GM18517 (cell line): ENCODE data around the gene CSAG2.
"Not testable (repeated sequence)": the region's sequence is repeated elsewhere in the genome, so short reads cannot be mapped to it uniquely, and the experiment has no call there.

Source experiments
- ATAC-seq: cut with Tn5 transposase; IDR thresholded peaks from one replicate; pipeline ENCODE4 v1.9.1; 2021; ENCODE audit warnings: mild to moderate bottlenecking, moderate library complexity; ENCODE audit not compliant: unreplicated experiment

Gene CSAG2, protein sequence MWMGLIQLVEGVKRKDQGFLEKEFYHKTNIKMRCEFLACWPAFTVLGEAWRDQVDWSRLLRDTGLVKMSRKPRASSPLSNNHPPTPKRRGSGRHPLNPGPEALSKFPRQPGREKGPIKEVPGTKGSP

DNA sequence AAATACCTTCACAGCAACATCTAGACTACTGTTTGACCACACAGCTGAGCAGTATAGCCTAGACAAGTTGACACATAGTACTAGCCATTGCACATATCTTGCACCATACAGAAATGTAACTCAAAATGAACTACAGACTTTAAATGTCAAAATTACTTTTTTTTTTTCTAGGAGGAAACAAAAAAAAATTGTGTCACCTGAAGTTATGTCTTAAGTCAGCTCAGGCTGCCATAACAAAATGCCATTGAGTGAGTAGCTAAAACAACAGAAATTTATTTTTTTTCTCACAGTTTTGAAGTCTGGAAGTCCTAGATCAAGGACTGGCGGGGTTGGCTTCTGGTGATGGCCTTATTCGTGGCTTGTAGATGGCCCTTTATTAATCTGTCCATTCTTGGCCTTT is at the start of gene CSAG2:
Gene CSAG2 (minus strand): TSS at position 101 of the 400 bp plus-strand sequence. CDS start 161 bp downstream, outside the sequence.
- not testable (repeated sequence) for ATAC-seq

DNA sequence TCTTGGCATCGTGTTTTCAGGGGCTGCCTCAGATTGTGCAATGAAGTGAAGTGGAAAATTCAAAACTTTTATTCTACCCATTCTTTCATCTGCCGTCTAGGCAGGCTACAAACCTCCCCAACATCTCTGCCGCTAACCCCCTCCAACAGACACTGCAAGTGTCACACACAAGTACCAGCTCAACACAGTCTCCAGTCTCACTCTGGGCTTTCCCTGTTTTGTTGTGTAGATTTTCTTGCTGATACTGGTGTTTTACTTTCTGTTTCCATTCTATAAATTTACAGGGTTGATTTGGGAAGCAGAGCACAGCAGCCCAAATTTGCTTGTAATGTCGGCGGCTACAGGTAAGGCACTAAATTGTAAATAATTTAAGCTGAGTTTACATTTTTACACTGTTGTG is 45.8 kb upstream of the CSAG2 start:
- ATAC-seq, result not testable (repeated sequence)

DNA sequence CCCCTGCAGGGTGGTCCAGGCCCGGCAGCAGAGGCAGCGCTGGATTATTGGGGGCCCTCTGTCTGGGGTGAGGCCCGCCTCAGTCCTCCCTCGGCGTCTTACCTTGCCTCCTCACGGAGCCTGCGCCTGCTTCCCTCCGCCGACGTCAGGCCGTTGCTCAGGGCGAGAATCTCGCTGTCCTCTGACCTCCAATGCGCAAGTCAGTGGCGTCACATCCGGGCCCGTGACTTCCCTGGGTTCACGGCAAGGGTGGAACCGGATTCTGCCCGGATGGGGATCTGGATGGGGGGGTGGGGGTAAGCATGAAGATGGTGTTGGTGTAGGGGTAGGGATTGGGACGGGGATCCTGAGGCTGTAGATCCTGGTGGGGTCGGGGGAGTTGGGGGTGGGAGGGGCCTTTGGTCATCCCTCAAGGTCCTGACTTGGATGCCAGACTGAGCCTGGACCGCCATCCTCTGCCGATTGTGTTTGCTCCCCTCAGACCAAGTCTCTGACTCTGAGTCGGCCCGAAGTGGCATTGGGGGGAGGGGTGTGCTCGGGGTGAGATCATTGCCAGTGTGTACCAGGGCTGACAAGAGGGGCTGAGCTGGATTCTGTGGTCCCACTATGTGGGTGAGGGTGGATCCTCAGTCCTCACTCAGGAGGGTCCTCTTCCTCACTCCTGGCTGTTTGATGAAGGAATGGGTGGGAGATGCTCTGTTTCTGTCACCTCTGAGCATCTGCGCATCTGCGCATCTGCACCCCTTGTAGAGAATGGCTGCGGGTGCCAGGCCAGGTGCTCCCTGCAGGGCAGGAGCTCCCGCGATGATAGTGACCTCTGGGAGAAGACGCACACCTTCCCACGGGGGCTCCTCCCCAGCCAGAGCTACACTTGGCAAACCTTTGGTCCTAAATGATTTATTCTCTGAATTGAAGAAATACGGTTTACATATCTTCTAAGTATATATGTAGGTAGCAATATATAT is 44.9 kb upstream of the CSAG2 start, which contains the start of gene MAGEA2:
Gene MAGEA2 (minus strand): TSS at position 157 of the 965 bp plus-strand sequence. CDS start 2,479 bp downstream, outside the sequence.
- ATAC-seq, result not testable (repeated sequence)

DNA sequence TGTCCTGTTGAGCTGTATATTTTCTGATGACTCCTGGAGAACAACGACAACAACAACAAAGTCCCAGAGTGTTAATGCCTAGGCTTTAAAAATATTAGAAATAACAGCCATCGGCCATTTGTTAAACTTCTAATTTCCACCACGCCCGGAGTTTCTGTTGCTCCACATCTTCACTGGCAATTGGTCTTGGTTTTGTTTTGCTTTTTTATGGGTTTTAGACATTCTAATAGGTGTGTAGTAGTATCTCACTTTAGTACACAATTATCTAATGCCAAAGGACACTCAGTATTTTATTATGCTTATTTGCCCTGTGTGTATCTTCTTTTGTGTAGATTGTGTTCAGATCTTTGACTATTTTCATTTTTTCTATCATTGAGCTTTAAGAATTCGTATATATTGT is 29.5 kb upstream of the CSAG2 start:
- ATAC-seq, result no peak

DNA sequence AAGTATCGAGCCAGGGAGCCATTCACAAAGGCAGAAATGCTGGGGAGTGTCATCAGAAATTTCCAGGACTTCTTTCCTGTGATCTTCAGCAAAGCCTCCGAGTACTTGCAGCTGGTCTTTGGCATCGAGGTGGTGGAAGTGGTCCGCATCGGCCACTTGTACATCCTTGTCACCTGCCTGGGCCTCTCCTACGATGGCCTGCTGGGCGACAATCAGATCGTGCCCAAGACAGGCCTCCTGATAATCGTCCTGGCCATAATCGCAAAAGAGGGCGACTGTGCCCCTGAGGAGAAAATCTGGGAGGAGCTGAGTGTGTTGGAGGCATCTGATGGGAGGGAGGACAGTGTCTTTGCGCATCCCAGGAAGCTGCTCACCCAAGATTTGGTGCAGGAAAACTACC is 27.5 kb upstream of the CSAG2 start:
- not testable (repeated sequence) for ATAC-seq

DNA sequence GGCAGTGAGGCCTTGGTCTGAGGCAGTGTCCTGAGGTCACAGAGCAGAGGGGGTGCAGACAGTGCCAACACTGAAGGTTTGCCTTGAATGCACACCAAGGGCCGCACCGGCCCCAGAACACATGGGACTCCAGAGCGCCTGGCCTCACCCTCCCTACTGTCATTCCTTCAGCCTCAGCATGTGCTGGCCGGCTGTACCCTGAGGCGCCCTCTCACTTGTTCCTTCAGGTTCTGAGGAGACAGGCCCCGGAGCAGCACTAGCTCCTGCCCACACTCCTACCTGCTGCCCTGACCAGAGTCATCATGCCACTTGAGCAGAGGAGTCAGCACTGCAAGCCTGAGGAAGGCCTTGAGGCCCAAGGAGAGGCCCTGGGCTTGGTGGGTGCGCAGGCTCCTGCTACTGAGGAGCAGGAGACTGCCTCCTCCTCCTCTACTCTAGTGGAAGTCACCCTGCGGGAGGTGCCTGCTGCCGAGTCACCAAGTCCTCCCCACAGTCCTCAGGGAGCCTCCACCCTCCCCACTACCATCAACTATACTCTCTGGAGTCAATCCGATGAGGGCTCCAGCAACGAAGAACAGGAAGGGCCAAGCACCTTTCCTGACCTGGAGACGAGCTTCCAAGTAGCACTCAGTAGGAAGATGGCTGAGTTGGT is 26.9 kb upstream of the CSAG2 start:
- ATAC-seq, result no peak

DNA sequence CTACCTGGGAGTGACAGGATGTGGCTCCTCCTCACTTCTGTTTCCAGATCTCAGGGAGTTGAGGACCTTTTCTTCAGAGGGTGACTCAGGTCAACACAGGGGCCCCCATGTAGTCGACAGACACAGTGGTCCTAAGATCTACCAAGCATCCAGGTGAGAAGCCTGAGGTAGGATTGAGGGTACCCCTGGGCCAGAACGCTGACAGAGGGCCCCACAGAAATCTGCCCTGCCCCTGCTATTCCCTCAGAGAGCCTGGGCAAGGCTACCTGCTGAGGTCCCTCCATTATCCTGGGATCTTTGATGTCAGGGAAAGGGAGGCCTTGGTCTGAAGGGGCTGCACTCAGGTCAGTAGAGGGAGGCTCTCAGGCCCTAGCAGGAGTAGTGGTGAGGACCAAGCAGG is 26.0 kb upstream of the CSAG2 start:
- ATAC-seq, result no peak

DNA sequence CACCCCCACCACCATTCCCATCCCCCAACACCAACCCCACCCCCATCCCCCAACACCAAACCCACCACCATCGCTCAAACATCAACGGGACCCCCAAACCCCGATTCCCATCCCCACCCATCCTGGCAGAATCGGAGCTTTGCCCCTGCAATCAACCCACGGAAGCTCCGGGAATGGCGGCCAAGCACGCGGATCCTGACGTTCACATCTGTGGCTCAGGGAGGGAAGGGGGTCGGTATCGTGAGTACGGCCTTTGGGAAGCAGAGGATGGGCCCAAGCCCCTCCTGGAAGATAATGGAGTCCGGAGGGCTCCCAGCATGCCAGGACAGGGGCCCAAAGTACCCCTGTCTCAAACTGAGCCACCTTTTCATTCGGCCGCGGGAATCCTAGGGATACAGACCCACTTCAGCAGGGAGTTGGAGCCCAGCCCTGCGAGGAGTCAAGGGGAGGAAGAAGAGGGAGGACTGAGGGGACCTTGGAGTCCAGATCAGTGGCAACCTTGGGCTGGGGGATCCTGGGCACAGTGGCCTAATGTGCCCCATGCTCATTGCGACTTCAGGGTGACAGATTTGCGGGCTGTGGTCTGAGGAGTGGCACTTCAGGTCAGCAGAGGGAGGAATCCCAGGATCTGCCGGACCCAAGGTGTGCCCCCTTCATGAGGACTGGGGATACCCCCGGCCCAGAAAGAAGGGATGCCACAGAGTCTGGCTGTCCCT is 25.2 kb upstream of the CSAG2 start:
- not testable (repeated sequence) for ATAC-seq

DNA sequence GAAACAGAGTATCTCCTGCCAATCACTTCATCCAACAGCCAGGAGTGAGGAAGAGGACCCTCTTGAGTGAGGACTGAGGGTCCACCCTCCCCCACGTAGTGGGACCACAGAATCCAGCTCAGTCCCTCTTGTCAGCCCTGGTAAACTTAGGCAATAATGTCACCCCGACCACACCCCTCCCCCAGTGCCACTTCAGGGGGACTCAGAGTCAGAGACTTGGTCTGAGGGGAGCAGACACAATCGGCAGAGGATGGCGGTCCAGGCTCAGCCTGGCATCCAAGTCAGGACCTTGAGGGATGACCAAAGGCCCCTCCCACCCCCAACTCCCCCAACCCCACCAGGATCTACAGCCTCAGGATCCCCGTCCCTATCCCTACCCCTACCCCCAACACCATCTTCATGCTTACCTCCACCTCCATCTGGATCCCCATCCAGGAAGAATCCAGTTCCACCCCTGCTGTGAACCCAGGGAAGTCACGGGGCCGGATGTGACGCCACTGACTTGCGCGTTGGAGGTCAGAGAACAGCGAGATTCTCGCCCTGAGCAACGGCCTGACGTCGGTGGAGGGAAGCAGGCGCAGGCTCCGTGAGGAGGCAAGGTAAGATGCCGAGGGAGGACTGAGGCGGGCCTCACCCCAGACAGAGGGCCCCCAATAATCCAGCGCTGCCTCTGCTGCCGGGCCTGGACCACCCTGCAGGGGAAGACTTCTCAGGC is 24.3 kb upstream of the CSAG2 start, which contains the start of the genes CSAG1 and MAGEA12:
Gene CSAG1 (minus strand): TSS at position 461 of the 715 bp plus-strand sequence. CDS start 1,261 bp downstream, outside the sequence.
Gene MAGEA12 (plus strand): TSS at position 497 of the 715 bp plus-strand sequence. CDS start 2,405 bp downstream, outside the sequence.
- no peak for ATAC-seq

DNA sequence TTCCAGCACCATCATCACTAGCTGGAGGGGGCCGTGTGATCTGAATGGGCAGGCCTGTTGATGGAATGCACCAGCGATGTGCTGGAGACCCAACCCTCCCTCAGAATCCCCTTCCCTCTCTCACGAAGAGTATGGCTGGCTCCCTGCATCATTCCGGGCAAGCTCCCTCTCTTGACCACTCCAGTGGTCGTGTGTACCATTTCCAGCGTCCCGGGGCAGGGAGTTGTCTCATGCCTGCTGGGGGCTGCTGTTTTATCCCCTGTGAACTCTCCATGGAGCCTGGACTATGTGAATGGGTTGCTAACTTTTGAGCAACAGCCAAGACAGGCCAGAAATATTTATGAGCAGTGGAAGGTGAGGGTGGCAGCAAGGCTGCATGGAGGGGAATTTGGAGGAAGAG is 16.3 kb upstream of the CSAG2 start:
- no peak for ATAC-seq

DNA sequence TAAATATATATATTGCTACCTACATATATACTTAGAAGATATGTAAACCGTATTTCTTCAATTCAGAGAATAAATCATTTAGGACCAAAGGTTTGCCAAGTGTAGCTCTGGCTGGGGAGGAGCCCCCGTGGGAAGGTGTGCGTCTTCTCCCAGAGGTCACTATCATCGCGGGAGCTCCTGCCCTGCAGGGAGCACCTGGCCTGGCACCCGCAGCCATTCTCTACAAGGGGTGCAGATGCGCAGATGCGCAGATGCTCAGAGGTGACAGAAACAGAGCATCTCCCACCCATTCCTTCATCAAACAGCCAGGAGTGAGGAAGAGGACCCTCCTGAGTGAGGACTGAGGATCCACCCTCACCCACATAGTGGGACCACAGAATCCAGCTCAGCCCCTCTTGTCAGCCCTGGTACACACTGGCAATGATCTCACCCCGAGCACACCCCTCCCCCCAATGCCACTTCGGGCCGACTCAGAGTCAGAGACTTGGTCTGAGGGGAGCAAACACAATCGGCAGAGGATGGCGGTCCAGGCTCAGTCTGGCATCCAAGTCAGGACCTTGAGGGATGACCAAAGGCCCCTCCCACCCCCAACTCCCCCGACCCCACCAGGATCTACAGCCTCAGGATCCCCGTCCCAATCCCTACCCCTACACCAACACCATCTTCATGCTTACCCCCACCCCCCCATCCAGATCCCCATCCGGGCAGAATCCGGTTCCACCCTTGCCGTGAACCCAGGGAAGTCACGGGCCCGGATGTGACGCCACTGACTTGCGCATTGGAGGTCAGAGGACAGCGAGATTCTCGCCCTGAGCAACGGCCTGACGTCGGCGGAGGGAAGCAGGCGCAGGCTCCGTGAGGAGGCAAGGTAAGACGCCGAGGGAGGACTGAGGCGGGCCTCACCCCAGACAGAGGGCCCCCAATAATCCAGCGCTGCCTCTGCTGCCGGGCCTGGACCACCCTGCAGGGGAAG is 5.0 kb upstream of the CSAG2 start, which contains the start of gene MAGEA2B:
Gene MAGEA2B (plus strand): TSS at position 814 of the 973 bp plus-strand sequence. CDS start 2,479 bp downstream, outside the sequence.
- ATAC-seq, result not testable (repeated sequence)

DNA sequence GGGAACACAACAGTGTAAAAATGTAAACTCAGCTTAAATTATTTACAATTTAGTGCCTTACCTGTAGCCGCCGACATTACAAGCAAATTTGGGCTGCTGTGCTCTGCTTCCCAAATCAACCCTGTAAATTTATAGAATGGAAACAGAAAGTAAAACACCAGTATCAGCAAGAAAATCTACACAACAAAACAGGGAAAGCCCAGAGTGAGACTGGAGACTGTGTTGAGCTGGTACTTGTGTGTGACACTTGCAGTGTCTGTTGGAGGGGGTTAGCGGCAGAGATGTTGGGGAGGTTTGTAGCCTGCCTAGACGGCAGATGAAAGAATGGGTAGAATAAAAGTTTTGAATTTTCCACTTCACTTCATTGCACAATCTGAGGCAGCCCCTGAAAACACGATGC is 4.1 kb upstream of the CSAG2 start:
- ATAC-seq, result not testable (repeated sequence)

DNA sequence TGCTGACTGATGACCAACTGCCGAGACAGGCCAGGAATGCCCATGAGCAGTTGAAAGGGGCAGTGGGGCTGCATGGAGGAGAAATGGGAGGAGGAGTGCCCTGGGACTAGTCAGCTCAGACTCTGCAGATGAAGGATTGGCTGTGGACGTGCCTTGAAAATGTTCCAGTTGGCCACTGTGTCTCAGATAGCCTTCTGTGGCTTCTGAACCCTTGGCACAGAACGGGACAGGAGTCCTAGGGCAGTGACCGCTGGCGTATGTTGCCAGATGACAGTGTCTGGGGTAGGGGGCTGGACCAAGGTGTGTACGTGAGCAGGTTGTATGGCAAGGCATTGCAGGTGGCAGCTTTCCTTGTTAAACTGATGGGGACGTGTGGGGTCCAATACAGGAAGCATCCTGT is 2.6 kb downstream of the CSAG2 start:
- ATAC-seq, result not testable (repeated sequence)

DNA sequence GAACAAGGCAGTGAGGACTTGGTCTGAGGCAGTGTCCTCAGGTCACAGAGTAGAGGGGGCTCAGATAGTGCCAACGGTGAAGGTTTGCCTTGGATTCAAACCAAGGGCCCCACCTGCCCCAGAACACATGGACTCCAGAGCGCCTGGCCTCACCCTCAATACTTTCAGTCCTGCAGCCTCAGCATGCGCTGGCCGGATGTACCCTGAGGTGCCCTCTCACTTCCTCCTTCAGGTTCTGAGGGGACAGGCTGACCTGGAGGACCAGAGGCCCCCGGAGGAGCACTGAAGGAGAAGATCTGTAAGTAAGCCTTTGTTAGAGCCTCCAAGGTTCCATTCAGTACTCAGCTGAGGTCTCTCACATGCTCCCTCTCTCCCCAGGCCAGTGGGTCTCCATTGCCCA is 8.7 kb downstream of the CSAG2 start:
- ATAC-seq, result not testable (repeated sequence)

DNA sequence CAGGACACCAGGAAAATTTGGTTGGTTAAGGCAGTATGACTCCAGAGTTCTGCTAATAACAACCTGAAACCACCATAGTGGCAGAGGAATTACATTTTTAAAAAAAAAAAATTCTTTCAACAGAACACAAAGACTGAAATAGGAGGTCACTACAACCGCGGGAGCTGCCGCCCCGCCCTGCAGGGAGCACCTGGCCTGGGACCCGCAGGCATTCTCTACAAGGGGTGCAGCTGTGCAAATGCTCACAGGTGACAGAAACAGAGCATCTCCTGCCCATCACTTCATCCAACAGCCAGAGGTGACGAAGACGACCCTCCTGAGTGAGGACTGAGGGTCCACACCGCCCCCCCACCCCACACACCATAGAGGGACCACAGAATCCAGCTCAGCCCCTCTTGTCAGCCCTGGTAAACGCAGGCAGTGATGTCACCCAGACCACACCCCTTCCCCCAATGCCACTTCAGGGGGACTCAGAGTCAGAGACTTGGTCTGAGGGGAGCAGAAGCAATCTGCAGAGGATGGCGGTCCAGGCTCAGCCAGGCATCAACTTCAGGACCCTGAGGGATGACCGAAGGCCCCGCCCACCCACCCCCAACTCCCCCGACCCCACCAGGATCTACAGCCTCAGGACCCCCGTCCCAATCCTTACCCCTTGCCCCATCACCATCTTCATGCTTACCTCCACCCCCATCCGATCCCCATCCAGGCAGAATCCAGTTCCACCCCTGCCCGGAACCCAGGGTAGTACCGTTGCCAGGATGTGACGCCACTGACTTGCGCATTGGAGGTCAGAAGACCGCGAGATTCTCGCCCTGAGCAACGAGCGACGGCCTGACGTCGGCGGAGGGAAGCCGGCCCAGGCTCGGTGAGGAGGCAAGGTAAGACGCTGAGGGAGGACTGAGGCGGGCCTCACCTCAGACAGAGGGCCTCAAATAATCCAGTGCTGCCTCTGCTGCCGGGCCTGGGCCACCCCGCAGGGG is 10.8 kb downstream of the CSAG2 start, which contains the start of gene MAGEA3:
Gene MAGEA3 (plus strand): TSS at position 843 of the 980 bp plus-strand sequence. CDS start 2,039 bp downstream, outside the sequence.
- not testable (repeated sequence) for ATAC-seq

DNA sequence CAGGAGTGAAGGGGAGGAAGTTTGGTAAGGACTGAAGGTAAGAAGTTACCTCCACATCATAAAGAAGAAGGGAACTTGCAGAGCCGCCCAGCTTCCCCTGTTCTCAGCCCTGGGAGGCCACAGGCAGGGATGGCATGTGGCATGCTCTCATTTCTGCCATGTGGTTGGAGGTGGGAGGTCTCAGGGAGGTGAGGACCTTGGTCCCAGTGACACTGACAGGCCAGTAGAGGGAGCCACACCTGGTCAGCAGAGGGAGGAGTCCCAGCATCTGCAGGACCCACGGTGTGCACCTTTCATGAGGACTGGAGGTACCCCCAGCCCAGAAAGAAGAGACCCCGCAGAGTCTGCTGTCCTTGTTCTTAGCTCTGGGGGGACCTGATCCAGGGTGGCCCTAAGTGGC is 28.1 kb downstream of the CSAG2 start:
- peak; percentile 85 for ATAC-seq

DNA sequence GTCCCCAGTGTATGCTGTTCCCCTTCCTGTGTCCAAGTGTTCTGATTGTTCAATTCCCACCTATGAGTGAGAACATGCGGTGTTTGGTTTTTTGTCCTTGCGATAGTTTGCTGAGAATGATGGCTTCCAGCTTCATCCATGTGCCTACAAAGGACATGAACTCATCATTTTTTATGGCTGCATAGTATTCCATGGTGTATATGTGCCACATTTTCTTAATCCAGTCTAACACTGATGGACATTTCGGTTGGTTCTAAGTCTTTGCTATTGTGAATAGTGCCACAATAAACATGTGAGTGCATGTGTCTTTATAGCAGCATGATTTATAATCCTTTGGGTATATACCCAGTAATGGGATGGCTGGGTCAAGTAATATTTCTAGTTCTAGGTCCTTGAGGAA is 34.4 kb downstream of the CSAG2 start:
- ATAC-seq, result not testable (repeated sequence)
